ENCODE results near the gene OR1L4.

OR1L4 gene

GRCh38 chr9:122723690-122724089, at the start of gene OR1L4:
Gene OR1L4, plus strand, starts transcription at chr9:122723990. Its CDS starts 0 bp downstream, at chr9:122723990.
- no peak for DNase-seq

- no peak for DNase-seq
These were observed 38.9 kb upstream of the OR1L4 start for GRCh38 chr9:122684851-122685250.

DNA sequence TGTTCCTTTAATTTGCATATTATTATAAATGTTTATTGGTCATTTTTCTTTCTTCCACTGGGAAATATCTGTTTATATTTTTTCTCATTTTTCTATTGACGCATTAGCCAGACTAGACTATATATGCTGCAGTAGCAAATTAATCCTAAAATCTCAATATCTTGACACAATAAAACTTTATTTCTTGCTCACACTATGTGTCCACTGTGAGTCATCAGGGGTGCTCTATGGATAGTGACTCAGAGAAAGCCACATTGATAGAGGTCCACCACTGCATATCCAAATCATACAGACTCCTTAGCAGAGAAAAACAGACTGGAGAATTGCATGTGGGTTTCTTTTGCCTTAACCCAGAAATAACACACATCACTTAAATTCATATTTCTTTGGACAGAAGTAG, 28.1 kb upstream of the OR1L4 start:
- DNase-seq: no peak

- no peak for DNase-seq
These were observed 5.8 kb upstream of the OR1L4 start for GRCh38 chr9:122718038-122718437.

GRCh38 chr9:122719218-122719617, 4.6 kb upstream of the OR1L4 start:
- DNase-seq: no peak

- DNase-seq: no peak
These were observed 18.2 kb downstream of the OR1L4 start, which contains the start of gene OR1L6 for GRCh38 chr9:122742003-122742402. Gene OR1L6, plus strand, starts transcription at chr9:122742303. Its CDS starts 7,545 bp downstream, at chr9:122749848.

DNA sequence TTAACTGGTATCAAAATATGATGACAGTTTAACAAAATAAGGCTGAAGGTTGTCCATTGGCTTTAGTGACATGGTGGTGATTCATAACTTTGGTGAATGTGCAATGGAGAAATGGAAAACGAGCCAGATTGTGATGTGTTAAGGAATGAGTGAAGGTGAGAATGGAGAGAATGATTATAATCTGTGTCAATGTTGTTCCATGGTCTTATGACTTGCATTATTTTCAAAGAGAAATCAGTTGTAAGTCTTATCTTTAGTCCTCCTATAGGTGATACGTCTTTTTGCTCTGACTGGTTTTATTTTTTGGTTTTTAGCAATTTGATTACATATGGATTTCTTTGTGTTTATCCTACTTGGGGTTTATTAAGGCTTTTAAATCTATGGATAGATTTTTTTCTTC, 31.0 kb downstream of the OR1L4 start:
- DNase-seq: no peak

- no peak for DNase-seq
These were observed 44.0 kb downstream of the OR1L4 start for GRCh38 chr9:122767817-122768216.

Data from CD4-positive, alpha-beta T cell treated with Interleukin-10 for 1 hour (primary cell).